ENCODE data around the gene SMIM32. TPM values are rescaled to one million over a fixed set of nuclear protein-coding genes. Genes with fewer than 3 reads are reported as not detected.

Gene SMIM32
- total RNA-seq, 1 experiment from 2014 or later = 0.26 TPM

- peak; percentile 47 for DNase-seq
- Histone ChIP-seq H3K27me3 (peaks cover 8% of the 10 kb centered on the region; the same call in 1 of the 2 replicates), H3K36me3 (no peaks in the 10 kb centered on the region), H3K9me3 (no peaks in the 10 kb centered on the region), H3K4me3 (no peak overlapping the region)
Observed at GRCh38 chr5:136212252-136212721, 19.3 kb upstream of the SMIM32 start.

GRCh38 chr5:136211282-136212040 is 18.5 kb upstream of the SMIM32 start:
- Histone ChIP-seq H3K9me3 (no peaks in the 10 kb centered on the region), H3K36me3 (no peaks in the 10 kb centered on the region), H3K4me3 (no peak overlapping the region), H3K27me3 (peaks cover 8% of the 10 kb centered on the region; the same call in 1 of the 2 replicates)
- DNase-seq = no peak

GRCh38 chr5:136210259-136210658 is 17.3 kb upstream of the SMIM32 start:
- no peak for DNase-seq
- peaks cover 8% of the 10 kb centered on the region; the same call in 1 of the 2 replicates for H3K27me3 ChIP-seq
- H3K36me3 ChIP-seq = no peaks in the 10 kb centered on the region
- H3K4me3 ChIP-seq = no peak overlapping the region
- H3K9me3 ChIP-seq = no peaks in the 10 kb centered on the region

GRCh38 chr5:136209346-136209910 is 16.5 kb upstream of the SMIM32 start:
- H3K36me3 ChIP-seq = no peaks in the 10 kb centered on the region
- no peaks in the 10 kb centered on the region for H3K9me3 ChIP-seq
- no peak for DNase-seq
- no peak overlapping the region for H3K4me3 ChIP-seq
- peaks cover 5% of the 10 kb centered on the region; the same call in 1 of the 2 replicates for H3K27me3 ChIP-seq

- peaks cover 2% of the 10 kb centered on the region; the same call in 1 of the 2 replicates for H3K27me3 ChIP-seq
- no peaks in the 10 kb centered on the region for H3K36me3 ChIP-seq
- no peaks in the 10 kb centered on the region for H3K9me3 ChIP-seq
- no peak for DNase-seq
- no peak overlapping the region for H3K4me3 ChIP-seq
Observed at GRCh38 chr5:136208916-136209315, 16.0 kb upstream of the SMIM32 start.

GRCh38 chr5:136207631-136208030 is 14.7 kb upstream of the SMIM32 start:
- Histone ChIP-seq H3K36me3 (no peaks in the 10 kb centered on the region), H3K4me3 (no peak overlapping the region), H3K9me3 (no peaks in the 10 kb centered on the region), H3K27me3 (no peaks in the 10 kb centered on the region)
- no peak for DNase-seq

GRCh38 chr5:136206361-136206760 is 13.4 kb upstream of the SMIM32 start:
- DNase-seq = no peak
- Histone ChIP-seq H3K27me3 (no peaks in the 10 kb centered on the region), H3K9me3 (no peaks in the 10 kb centered on the region), H3K36me3 (no peaks in the 10 kb centered on the region), H3K4me3 (no peak overlapping the region)

- Histone ChIP-seq H3K27me3 (no peaks in the 10 kb centered on the region), H3K9me3 (no peaks in the 10 kb centered on the region), H3K36me3 (no peaks in the 10 kb centered on the region), H3K4me3 (no peak overlapping the region)
- no peak for DNase-seq
Observed at GRCh38 chr5:136205941-136206340, 13.0 kb upstream of the SMIM32 start.

- Histone ChIP-seq H3K9me3 (no peaks in the 10 kb centered on the region), H3K36me3 (no peaks in the 10 kb centered on the region), H3K27me3 (no peaks in the 10 kb centered on the region), H3K4me3 (no peak overlapping the region)
- no peak for DNase-seq
Observed at GRCh38 chr5:136205061-136205702, 12.2 kb upstream of the SMIM32 start.

GRCh38 chr5:136203303-136203922 is 10.5 kb upstream of the SMIM32 start:
- Histone ChIP-seq H3K27me3 (no peaks in the 10 kb centered on the region), H3K9me3 (no peaks in the 10 kb centered on the region), H3K36me3 (no peaks in the 10 kb centered on the region), H3K4me3 (no peak overlapping the region)
- no peak for DNase-seq

GRCh38 chr5:136202469-136203205 is 9.7 kb upstream of the SMIM32 start:
- Histone ChIP-seq H3K9me3 (no peaks in the 10 kb centered on the region), H3K36me3 (no peaks in the 10 kb centered on the region), H3K27me3 (no peaks in the 10 kb centered on the region), H3K4me3 (no peak overlapping the region)
- no peak for DNase-seq

- H3K9me3 ChIP-seq = no peaks in the 10 kb centered on the region
- no peaks in the 10 kb centered on the region for H3K27me3 ChIP-seq
- H3K4me3 ChIP-seq = no peak overlapping the region
- DNase-seq = no peak
- no peaks in the 10 kb centered on the region for H3K36me3 ChIP-seq
Observed at GRCh38 chr5:136201870-136202269, 8.9 kb upstream of the SMIM32 start.

GRCh38 chr5:136200761-136201160 is 7.8 kb upstream of the SMIM32 start:
- H3K4me3 ChIP-seq = no peak overlapping the region
- H3K36me3 ChIP-seq = no peaks in the 10 kb centered on the region
- H3K27me3 ChIP-seq = no peaks in the 10 kb centered on the region
- no peaks in the 10 kb centered on the region for H3K9me3 ChIP-seq
- DNase-seq = no peak

GRCh38 chr5:136200130-136200529 is 7.2 kb upstream of the SMIM32 start:
- H3K9me3 ChIP-seq = no peaks in the 10 kb centered on the region
- H3K36me3 ChIP-seq = no peaks in the 10 kb centered on the region
- H3K27me3 ChIP-seq = no peaks in the 10 kb centered on the region
- H3K4me3 ChIP-seq = no peak overlapping the region
- no peak for DNase-seq

GRCh38 chr5:136199408-136199807 is 6.4 kb upstream of the SMIM32 start:
- Histone ChIP-seq H3K4me3 (no peak overlapping the region), H3K9me3 (no peaks in the 10 kb centered on the region), H3K36me3 (no peaks in the 10 kb centered on the region), H3K27me3 (no peaks in the 10 kb centered on the region)
- no peak for DNase-seq

GRCh38 chr5:136198453-136198852 is 5.5 kb upstream of the SMIM32 start:
- peaks cover 1% of the 10 kb centered on the region for H3K27me3 ChIP-seq
- no peak for DNase-seq
- no peak overlapping the region for H3K4me3 ChIP-seq
- H3K36me3 ChIP-seq = no peaks in the 10 kb centered on the region
- H3K9me3 ChIP-seq = no peaks in the 10 kb centered on the region

Data from MG63 (cell line).